ENCODE measurements around the gene TOMM20L.

DNA sequence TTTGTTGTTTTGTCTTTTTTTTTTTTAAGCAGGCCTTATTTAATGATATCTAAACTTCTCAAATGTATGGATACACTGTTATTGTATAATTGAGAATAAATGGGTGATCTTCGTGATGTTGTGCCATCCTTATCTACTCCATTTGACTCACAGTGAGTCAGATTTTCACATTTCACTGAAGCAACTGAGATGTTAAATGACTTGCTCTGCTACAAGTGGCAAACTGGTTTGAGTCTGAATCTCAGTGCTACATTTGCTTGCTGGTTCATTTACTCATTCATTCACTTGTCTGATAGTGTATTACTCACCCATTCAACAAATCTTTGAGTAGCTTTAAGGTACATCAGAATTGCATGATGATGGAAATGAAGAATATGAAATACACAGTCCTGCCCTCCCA is 34.4 kb downstream of the TOMM20L start:
- TF ChIP-seq EZH2 (IDR thresholded peaks at IDR 0.05; ENCODE audit: insufficient read depth, poor library complexity, severe bottlenecking) (no peak), EZH2phosphoT487 (IDR thresholded peaks at IDR 0.05; ENCODE audit: insufficient read depth, low read depth) (no peak)

All from GM23248 (cell line).